SW 1271 (cell line): ENCODE measurements around the gene SEC16A.

ENCODE experiments used
- DNase-seq, 2 experiments: peaks; one replicate each; lab custom pipeline; 2025; lab: John Stamatoyannopoulos, UW

Gene SEC16A

GRCh38 chr9:136465500-136466154 is 17.2 kb downstream of the SEC16A start:
- DNase-seq: no peak

GRCh38 chr9:136464241-136464640 is 18.6 kb downstream of the SEC16A start:
- no peak for DNase-seq

- DNase-seq: no peak
Observed at GRCh38 chr9:136463578-136463977, 19.3 kb downstream of the SEC16A start.

- DNase-seq: no peak
Observed at GRCh38 chr9:136462664-136463063, 20.2 kb downstream of the SEC16A start.

- DNase-seq: no peak
Observed at GRCh38 chr9:136460772-136461325, 22.0 kb downstream of the SEC16A start.

GRCh38 chr9:136459425-136459824 is 23.4 kb downstream of the SEC16A start:
- no peak for DNase-seq

GRCh38 chr9:136457326-136457725 is 25.5 kb downstream of the SEC16A start:
- DNase-seq: no peak

GRCh38 chr9:136456258-136456657 is 26.6 kb downstream of the SEC16A start:
- no peak for DNase-seq

GRCh38 chr9:136455043-136456002 is 27.5 kb downstream of the SEC16A start:
- no peak for DNase-seq

- no peak for DNase-seq
Observed at GRCh38 chr9:136454026-136454796, 28.6 kb downstream of the SEC16A start.

- no peak for DNase-seq
Observed at GRCh38 chr9:136453326-136453725, 29.5 kb downstream of the SEC16A start.

- no peak for DNase-seq
Observed at GRCh38 chr9:136451221-136451877, 31.5 kb downstream of the SEC16A start.

GRCh38 chr9:136448655-136449054 is 34.2 kb downstream of the SEC16A start:
- DNase-seq: no peak

GRCh38 chr9:136447173-136447778 is 35.6 kb downstream of the SEC16A start:
- DNase-seq: no peak

GRCh38 chr9:136445799-136446198 is 37.0 kb downstream of the SEC16A start:
- no peak for DNase-seq

- no peak for DNase-seq
Observed at GRCh38 chr9:136444102-136444501, 38.7 kb downstream of the SEC16A start.

GRCh38 chr9:136443687-136444086 is 39.2 kb downstream of the SEC16A start:
- DNase-seq: no peak

- no peak for DNase-seq
Observed at GRCh38 chr9:136443087-136443486, 39.8 kb downstream of the SEC16A start.

- DNase-seq: no peak
Observed at GRCh38 chr9:136442265-136442664, 40.6 kb downstream of the SEC16A start.

GRCh38 chr9:136441681-136442245 is 41.1 kb downstream of the SEC16A start:
- no peak for DNase-seq

- no peak for DNase-seq
Observed at GRCh38 chr9:136441191-136441680, 41.6 kb downstream of the SEC16A start.
